Superior temporal gyrus (tissue), 1 donor: ENCODE results near the gene INSM1.

Source experiments
- DNase-seq: peaks from one replicate; pipeline ENCODE4 v3.0.0-alpha.2; 2016; ENCODE audit errors: extremely low spot score

INSM1 gene

GRCh38 chr20:20362774-20363433 lies 5.0 kb upstream of the INSM1 start:
- DNase-seq: no peak

GRCh38 chr20:20363434-20363798 lies 4.5 kb upstream of the INSM1 start:
- no peak for DNase-seq

DNA sequence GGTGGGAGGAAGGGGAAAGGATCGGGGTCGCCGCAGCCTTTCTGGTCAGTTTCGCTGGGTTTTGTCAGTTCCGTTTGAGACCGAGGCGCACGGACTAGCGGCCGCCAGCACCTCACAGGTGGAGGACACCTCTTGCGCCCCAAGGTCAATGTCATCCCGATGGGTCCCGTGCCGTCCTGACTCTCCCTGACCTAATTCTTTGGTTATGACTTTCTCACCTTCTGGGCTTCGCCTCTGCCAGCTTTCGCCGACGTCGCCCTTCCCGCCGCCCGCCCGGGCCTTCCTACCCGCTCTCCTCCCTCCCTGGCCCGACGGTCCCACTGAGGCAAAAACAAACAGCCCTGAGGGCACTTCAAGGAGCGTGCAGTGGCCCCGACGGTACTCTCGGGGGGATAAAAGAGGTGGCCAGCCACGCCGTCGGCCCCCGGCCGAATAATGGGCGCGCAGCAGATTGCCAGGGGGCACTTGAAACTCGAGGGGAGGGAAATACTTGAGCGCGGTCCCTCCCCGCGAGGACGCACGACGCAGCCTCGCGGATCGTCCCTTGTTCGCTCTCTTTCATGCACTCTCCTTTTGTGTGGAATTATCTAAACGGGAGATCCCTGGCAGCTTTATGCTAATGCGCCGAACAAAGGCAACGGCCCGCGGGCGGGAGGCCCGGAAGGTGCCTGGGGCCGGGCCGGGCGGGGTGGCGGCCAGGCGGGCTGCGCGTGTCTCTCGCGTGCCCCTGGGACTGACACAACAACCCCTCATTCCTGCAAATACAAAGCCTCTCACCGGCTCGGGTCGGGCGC lies 3.9 kb upstream of the INSM1 start:
- no peak for DNase-seq

DNA sequence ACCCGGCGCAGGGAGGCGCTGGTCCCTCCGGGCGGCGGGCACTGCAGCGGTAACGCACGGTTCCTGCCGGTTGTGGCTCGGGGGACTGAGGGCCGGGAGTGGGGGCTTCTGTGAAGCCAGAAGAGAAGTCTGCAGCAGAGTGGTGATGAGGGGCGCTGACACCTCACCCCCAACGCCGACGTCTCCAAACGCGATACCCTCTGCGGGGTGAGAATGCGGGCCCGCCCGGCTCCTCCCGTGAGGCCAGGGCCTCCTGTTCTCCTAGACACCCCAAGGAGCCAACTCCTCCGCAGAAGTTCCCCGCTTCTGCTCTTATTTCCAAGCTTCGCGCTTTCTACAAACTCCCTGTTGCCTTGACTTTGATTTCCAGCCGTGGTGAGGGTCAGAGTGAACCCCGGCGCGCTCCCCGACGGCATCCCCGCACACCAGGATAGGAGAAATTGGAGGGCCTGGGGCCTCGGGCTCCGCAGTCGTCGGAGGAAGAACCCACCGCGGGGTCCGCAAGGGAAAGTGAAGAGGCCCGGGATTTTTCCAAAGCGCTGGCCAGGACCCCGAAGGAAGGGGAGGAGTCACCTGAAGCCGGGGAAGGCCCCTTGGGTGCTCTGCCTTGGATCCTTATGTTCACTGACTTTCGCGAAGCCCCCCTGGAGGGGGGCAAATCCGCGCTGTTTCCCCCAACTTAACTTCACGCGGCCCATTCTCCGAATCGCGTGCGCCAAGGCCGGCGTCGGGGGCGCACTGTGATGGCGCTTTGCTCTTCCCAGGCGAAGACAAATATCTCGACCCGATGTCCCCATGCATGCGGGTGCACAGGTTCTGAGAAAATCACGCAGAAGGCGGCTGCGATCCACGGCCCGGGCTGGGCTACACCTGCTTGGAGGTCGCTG lies 3.1 kb upstream of the INSM1 start:
- DNase-seq: no peak

DNA sequence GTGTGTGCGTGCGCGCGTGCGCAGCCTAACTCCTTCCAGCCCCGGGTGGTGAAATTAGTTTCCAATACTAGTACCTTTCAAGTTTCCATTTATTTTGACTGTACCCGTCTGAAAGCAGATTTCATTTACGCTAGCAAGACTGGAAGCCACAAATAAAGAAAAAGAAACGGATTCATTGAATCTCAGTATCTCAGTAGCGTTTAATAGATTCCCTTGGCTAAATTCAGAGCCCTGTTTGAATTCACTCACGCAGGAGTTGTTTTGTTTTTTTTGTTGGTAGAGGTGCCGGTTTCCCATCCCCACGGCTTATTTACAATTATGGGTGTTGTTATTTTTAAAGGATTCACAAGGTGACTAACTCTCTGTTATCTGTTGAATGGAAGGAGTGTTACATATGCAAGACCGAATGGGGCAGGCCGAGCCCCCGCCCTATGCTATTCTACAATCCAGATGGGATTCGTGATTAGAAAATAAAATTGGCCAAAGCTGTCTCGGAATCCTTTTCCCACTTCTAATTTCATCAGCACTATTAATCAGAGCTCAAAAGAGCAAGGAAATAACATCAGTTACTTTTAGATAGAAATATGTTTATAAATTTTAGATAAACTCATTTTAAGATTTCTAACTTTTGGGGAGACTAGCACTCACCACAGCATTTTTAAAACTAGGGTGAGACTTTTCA lies 2.3 kb upstream of the INSM1 start:
- DNase-seq: no peak

DNA sequence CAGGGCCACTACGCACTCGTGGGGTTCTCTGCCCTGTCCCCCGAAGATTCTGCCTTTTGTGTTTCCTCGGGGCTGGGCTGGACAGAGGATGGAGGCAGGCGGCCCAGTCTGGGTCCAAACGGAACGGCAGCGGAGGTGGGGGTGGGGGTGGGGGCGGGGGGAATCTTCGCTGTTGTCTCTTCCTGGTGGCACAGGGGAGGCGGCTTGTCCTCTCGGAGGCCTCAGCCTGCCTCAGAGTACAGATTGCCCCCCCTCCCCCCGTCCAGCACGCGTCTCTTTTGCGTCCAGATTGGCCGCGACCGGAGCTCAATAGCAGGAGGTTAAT lies 1.4 kb upstream of the INSM1 start:
- DNase-seq: no peak

GRCh38 chr20:20366876-20367574 lies 879 bp upstream of the INSM1 start:
- DNase-seq: peak; percentile 51

- DNase-seq: no peak
These were observed 730 bp downstream of the INSM1 start for GRCh38 chr20:20368418-20369249.

DNA sequence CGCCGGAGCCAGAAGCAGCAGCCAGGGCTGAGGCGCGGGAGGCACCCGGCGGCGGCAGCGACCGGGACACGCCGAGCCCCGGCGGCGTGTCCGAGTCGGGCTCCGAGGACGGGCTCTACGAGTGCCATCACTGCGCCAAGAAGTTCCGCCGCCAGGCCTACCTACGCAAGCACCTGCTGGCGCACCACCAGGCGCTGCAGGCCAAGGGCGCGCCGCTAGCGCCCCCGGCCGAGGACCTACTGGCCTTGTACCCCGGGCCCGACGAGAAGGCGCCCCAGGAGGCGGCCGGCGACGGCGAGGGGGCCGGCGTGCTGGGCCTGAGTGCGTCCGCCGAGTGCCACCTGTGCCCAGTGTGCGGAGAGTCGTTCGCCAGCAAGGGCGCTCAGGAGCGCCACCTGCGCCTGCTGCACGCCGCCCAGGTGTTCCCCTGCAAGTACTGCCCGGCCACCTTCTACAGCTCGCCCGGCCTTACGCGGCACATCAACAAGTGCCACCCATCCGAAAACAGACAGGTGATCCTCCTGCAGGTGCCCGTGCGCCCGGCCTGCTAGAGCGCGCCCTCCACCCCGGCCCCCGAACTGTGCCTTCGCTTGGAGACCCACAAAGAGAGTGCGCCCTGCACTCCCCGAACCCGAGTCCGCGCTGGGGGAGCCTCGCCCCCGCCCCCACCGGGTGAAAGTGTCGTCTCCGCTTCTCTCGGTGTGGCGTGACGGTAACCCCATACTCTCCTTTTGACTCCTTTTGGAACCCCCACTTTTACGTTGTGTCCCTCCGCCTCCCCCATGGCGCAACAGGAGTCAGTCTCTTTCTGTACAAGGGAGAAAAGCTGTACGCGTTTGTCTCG lies 1.6 kb downstream of the INSM1 start:
- DNase-seq: no peak

- no peak for DNase-seq
These were observed 2.2 kb downstream of the INSM1 start for GRCh38 chr20:20370094-20370575.

DNA sequence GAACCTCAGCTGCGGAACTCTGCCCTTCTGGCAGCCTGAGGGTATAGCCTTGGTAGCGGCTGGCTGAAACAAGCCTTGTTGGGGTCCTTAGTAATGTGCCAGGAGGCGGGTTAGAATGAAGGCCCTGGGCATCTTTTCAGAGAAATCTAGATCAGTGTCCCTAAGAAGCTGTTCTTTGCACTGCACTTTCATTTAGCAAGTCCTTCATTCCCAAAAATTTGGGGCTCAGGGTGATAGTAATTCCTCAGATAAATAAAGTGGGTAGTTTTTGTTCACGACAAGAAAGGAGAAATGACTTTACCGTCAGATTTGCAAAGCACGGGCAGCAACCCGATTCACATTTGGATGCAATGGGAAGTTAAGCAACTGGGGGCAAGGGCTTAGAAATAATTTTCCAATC lies 3.2 kb downstream of the INSM1 start:
- no peak for DNase-seq

- DNase-seq: no peak
These were observed 3.8 kb downstream of the INSM1 start for GRCh38 chr20:20371681-20372080.

DNA sequence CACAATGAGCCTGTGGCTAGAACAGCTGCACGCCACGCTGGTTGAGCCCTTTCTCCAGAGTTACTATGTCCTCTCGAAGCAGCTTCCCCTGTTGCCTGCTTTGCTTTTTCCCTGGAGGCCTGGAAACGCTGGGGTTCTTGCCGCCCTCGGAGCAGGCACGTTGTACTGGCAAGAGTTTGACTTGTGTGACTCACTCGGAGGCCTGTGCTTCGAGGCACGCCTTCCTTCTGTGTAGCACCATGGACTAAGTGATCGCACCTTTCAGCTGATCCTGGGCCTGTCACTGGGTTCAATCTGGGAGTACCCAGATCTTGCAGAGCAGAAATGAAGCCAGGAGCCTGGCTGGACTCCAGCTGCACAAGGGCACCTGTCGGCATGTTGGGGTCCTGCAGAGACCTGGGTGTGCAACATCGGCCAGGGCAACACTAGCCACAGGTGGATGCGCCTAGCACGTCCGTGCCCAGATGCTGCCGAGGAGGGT lies 5.2 kb downstream of the INSM1 start:
- DNase-seq: no peak

DNA sequence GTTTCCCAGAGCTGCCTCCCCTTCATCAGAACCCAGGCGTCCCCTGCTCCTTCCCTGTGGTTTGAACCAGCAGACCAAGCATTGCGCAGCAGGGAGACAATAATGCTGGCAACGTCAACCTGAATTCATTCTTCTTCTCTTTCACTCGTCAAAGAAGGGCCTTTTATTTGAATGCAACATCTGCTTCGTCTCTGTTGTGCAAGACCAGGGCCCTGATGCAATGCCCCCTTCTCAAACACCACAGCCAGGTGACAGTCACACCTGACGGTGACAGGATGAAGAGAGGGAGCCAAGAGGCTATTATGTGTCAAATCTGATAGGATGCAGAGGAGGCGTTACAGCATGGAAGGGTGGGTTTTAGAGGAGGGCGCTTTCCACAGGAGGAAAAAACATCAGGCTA lies 8.0 kb downstream of the INSM1 start:
- no peak for DNase-seq

DNA sequence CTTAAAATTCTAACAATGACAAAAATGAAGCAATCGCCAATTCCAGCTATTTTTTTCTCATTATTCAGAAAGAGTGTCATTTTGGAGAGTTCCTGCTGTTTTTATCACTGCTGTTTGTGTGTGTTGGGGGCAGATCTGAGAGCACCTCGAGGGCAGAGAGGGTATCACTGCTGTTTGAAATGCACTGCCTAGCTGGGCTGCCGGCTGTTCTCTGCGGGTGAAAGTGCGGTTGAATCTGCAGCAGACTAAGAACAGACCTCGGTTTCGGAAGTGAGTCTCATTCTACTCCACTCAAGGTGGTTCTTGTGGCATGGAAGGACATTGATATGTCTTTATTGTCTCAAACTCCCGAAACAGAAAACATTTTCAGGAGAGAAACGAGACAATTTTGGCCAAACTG lies 18.3 kb downstream of the INSM1 start:
- no peak for DNase-seq

DNA sequence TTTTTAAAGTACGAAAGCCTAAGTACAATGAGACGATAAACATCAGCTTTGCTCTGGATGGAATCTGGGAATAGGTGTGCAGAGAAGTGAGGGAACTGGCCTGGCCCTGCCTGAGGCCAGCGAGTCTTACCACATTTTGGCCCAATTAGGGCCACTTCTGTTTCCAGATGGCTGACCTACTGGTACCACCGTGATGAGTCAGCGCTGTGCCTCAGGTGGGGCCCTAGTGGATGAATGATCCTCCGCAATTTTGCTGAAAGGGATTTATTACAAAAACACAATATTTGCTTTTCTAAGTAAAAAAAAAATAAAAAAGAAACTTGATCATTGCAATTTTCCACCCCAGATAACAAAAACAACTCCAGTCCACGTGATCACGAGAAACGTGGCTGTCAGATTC lies 22.5 kb downstream of the INSM1 start:
- no peak for DNase-seq

- DNase-seq: no peak
These were observed 23.2 kb downstream of the INSM1 start for GRCh38 chr20:20391115-20391514.

DNA sequence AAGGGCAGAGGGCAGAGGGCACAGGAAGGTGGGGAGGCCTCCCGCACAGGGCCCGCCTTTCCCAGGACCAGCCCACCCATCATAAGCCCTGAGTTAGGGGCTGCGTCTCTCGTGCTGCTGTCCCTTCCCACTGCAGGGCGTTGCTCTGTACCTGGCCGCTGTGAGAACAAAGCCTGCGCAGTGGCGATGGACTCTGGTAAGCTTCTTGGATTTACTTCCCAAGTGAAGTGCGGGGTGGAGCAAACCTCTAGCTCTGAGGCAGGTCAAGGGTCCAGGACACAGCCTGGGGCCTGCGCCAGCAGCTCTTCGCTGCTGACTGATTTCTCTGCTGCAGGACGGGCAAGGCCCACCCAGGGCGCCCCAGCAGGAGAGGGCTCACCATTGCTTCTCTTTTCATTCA lies 23.9 kb downstream of the INSM1 start:
- DNase-seq: no peak
